Body of pancreas (tissue), 4 donors: ENCODE results near the gene SCAF4.

Experiments used
- POLR2A ChIP-seq, 3 donors: fragments of 450-650 bp; IDR thresholded peaks; one replicate each; pipeline ENCODE4 v1.6.1; 2016; ENCODE audit warnings: antibody characterized with exemption in 3 of 3, mild to moderate bottlenecking in 2 of 3
- TF ChIP-seq, protein P1 (sequence below), 7 experiments: fragments of 450-650 bp in 4 of 7; fragments of 200-600 bp in 3 of 7; sonication (generic) in 3 of 7; IDR thresholded peaks; one replicate each; pipeline ENCODE4 v1.5.1; 2016 to 2019; ENCODE audit warnings: antibody characterized with exemption in 7 of 7

- TF ChIP-seq, protein P1, sequence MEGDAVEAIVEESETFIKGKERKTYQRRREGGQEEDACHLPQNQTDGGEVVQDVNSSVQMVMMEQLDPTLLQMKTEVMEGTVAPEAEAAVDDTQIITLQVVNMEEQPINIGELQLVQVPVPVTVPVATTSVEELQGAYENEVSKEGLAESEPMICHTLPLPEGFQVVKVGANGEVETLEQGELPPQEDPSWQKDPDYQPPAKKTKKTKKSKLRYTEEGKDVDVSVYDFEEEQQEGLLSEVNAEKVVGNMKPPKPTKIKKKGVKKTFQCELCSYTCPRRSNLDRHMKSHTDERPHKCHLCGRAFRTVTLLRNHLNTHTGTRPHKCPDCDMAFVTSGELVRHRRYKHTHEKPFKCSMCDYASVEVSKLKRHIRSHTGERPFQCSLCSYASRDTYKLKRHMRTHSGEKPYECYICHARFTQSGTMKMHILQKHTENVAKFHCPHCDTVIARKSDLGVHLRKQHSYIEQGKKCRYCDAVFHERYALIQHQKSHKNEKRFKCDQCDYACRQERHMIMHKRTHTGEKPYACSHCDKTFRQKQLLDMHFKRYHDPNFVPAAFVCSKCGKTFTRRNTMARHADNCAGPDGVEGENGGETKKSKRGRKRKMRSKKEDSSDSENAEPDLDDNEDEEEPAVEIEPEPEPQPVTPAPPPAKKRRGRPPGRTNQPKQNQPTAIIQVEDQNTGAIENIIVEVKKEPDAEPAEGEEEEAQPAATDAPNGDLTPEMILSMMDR (IDR thresholded peaks at IDR 0.05): no peak
- no peak for TF ChIP-seq POLR2A (IDR thresholded peaks at IDR 0.05)
These were observed 71.3 kb downstream of the SCAF4 start for GRCh38 chr21:31660591-31660990.
